NT2/D1 (cell line): Measurements from ENCODE around the gene NPB.

Experiments used
- SUZ12 ChIP-seq: IDR thresholded peaks from 2 replicates; pipeline ENCODE4 v1.6.1; 2011; ENCODE audit not compliant: insufficient read length, insufficient read depth; ENCODE audit errors: extremely low read depth
- YY1 ChIP-seq: IDR thresholded peaks from 2 replicates; pipeline ENCODE4 v1.6.1; 2011; ENCODE audit not compliant: insufficient read length, insufficient read depth
- ZNF274 ChIP-seq: IDR thresholded peaks from 2 replicates; pipeline ENCODE4 v1.6.1; 2011; ENCODE audit warnings: mild to moderate bottlenecking, low read depth, low read length

DNA sequence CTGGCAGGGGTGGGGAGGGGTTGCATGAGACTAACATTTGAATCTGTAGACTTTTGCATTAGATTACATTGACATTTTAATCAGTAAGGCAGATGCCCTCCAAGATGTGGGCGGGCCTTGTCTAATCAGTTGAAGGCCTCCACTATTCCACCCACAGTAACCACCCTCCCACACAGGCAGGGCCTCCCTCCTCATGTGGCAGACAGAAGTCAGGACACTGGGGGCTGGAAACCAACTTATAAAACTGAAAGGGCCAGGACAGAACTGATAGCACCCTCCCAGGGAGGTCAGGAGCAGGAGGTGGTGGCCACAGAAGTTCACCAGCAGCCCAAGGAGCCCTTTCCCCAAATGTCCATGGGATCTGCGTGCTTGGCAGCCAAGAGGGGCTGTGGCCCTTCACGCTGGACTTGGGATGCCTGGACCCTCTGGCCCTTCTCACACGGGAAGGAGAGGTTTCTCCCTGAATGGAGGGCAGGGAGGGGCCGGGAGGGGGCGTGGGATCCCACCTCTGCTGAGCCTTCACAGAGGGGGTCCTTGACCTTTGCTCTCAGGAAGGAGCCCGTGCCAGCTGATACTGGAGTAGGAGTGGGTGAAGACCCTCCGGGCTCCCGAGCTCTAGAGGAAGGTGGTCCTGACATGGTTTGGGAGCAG lies 30.4 kb downstream of the NPB start:
- TF ChIP-seq YY1: no peak
- no peak for TF ChIP-seq ZNF274
- no peak for TF ChIP-seq SUZ12
